HG02970 (cell line): ENCODE measurements around the gene IRS1.
A peak's percentile ranks its signal among the peaks of the same experiment; 100 is the strongest.

Experiments used
- ATAC-seq: cut with Tn5 transposase; IDR thresholded peaks from one replicate; pipeline ENCODE4 v1.9.1; 2021; ENCODE audit warnings: mild to moderate bottlenecking, moderate library complexity, moderate number of reproducible peaks; ENCODE audit not compliant: unreplicated experiment, low FRiP score

Gene IRS1

DNA sequence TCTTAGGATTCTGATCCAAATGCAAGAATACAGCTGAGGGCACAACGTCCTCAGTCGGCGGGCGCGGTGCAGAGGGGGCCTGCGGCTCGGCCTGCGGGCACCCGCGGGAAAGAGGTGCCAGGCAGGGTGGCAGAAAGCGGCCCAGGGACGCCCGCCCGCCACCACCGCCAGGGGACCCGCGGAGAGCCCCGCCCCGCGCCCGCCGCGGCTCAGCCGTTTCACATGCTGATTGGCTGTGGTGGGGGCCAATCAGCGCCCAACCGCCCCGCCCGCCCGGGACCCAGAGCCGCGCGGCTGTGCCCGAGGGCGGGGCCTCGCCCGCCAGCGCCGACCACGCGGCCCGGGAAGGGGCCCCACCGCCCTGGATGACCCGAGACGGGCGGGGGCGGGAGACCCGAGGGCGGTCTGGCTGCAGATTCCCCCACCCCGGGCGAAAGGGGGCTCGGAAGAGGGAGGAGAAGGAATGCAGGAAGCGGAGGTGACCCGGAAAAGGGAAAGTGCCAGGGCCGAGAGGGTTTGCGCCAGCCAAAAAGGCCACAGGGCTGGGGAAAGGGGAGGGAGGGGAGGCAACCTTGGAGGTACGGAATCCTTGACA is 8.0 kb downstream of the IRS1 start:
- ATAC-seq = peak; percentile 99

- peak; percentile 67 for ATAC-seq
These were observed 8.5 kb downstream of the IRS1 start for GRCh38 chr2:226791056-226791486.

DNA sequence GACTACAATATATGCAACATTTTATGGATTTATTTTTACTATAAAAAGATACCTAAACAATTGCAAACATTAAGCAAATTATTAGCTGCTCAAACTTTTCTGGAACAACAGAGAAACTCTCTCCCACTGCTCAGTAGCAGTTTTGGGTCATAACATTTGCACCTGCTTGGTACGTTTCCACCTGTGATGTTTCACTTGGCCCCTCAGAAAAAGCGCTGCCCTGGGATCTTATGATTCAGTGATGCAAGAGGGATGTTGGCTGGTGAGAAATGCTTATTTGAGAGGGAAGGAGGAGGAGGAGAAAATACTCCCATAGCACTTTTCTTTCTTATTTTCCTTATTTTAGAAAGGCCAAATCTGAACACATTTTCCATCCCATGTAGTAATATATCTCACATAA is 9.2 kb downstream of the IRS1 start:
- no peak for ATAC-seq

GRCh38 chr2:226790011-226790410 is 9.6 kb downstream of the IRS1 start:
- no peak for ATAC-seq

- no peak for ATAC-seq
These were observed 10.6 kb downstream of the IRS1 start for GRCh38 chr2:226788881-226789490.

DNA sequence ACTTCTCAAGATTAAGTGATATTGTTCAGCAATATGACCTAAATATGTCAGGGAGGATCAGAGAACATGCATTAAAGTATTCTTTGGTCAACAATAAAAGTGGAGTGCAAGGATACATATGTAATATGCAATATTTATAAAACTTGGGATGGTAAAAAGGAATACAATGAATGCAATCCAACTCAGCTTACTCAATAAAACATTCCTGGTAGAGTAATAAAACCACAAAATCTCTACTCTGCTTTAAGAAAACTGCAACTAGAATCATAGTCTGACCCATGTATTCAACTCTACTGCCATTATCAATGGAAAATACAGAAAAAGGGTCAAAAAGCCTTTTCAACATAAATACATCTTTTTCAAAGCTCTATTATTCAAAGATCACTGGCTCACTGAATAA is 11.6 kb downstream of the IRS1 start:
- no peak for ATAC-seq

GRCh38 chr2:226783885-226784284 is 15.7 kb downstream of the IRS1 start:
- ATAC-seq = no peak

DNA sequence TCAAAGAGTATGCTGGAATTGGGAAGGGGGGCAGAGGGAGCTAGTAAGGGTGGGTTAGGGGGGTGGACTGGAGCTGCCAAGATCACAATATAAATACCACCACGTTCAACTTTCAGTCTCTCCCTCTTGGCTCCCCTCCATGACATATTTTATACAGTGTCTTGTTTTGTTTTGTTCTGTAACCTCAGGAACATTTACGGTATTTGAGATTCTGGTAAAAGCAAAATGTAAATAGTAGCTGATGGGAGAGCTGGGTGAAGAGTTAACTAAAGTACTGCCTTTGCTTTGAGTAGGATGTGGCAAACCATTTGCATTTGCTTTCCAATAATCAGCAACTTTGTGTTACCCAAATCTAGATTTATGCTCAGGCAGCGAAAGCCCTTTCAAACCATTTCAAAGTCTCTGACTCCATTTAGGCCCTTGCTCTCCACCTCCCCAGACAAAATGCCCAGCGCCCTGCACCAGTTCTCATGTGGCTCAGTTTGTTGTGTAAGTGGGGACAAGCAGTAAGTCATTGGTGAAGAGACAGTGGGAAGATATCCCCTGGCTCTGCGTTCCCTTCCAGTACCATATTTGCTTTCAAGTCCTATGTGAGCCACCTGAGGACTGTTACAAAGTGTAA is 17.4 kb downstream of the IRS1 start:
- no peak for ATAC-seq

GRCh38 chr2:226780431-226780830 is 19.2 kb downstream of the IRS1 start:
- ATAC-seq = no peak

- ATAC-seq = no peak
These were observed 22.0 kb downstream of the IRS1 start for GRCh38 chr2:226777611-226778010.

GRCh38 chr2:226776104-226776503 is 23.5 kb downstream of the IRS1 start:
- no peak for ATAC-seq

DNA sequence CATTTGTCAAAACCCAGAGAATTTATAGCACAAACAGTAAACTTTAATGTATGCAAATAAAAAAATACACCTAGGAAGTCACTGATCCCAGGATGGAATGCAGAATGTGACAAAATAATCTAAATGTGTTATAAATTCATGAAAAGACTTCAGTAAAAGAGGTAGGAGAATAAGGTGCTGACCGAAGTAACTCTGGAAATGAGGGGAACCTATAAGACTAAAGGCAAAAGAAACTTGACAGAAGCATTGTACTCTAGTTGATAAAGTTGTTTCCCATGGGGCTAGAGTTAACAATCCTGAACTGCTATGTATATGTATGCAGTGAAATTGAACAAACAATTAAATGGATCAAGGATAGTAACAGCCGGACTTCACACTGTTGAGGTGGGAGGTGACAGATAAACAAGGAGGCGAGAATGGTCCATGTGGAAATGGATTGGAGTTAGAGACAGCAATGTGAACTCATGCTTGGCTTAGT is 24.5 kb downstream of the IRS1 start:
- no peak for ATAC-seq

DNA sequence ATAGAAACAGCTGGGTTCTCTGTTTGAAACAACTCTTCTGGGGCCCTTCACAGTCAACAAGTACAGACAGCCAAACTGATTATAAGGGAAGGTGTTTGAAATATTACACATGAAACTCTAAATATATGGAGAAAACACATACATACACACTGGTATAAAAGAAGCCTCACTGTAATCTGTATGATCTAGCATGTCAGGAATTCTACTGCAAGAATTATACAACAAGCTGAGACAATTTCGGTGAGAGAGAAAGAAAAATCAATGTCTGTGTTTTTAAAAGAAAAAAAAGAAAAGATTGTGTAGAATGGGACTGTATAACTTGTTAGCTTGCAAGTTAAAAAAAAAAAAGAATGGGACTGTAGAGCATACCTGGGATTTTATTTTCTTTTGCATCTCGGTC is 26.3 kb downstream of the IRS1 start:
- ATAC-seq = no peak

- ATAC-seq = peak; percentile 98
These were observed 27.0 kb downstream of the IRS1 start for GRCh38 chr2:226772389-226773179.

DNA sequence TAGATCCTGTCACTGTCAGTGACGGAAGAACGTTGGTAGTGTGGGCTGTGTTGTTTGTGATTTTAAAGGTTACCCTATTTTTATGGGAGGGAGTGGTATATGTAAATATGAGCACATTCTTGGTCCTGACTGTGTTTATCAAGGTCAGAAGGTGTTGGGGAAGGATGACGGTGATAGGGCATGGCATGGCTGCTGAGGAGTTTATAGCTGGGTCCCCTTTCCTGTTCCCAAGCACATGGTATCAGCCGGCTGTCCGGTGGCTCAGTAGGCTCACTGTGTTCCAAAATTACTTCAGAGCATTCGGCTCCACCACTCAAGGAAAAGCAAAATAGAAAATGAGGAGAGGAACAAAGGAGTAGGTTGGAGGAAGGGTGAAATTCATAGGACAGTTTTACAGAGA is 28.6 kb downstream of the IRS1 start:
- no peak for ATAC-seq

- ATAC-seq = no peak
These were observed 32.4 kb downstream of the IRS1 start for GRCh38 chr2:226767056-226767813.

- no peak for ATAC-seq
These were observed 33.1 kb downstream of the IRS1 start for GRCh38 chr2:226766352-226767055.

DNA sequence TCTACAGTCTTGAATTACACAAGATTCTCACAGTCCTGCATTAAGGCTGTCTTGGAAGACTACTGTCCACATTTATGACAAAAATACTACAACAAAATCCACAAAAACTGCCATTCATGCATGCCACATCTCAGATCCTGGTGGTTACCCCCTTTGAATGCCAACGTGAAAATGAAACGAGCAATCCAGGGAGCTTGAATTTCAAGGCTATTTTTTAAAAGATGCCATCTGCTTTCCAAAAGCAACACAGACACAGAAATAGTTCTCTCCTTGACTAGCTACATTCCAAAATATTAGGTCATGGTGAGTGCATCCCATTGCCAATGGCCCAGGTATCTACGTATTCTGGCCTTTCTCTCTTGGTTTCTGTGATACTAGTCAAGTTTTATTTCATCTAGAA is 36.3 kb downstream of the IRS1 start:
- no peak for ATAC-seq

DNA sequence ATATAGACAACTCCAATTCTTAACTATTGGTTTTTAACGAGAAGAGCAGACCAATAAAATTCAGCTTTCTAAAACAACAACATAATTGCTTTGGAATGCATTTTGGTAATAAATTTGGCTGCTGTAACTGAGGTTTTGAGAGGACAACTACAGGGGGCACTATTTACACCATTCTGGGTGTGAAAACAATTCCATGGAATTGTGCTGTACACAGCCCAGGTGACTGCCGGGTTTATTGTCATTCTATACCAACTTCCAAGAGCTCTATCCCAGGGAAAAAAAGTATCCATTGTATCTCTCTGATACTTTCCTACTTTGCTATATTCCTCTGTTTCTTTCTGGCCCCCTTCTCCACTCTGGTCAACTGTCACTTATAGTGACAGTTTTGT is 38.4 kb downstream of the IRS1 start:
- ATAC-seq = no peak
